DMS153 treated with DMSO at 0.1 percent for 48 hours (cell line): ENCODE data around the gene USP17L11.
"Not testable (repeated sequence)": the region's sequence is repeated elsewhere in the genome, so short reads cannot be mapped to it uniquely, and the experiment has no call there.

Source experiments
- DNase-seq: peaks from one replicate; lab custom pipeline; 2025; ENCODE audit not compliant: unreplicated experiment; lab: John Stamatoyannopoulos, UW

USP17L11 gene

DNA sequence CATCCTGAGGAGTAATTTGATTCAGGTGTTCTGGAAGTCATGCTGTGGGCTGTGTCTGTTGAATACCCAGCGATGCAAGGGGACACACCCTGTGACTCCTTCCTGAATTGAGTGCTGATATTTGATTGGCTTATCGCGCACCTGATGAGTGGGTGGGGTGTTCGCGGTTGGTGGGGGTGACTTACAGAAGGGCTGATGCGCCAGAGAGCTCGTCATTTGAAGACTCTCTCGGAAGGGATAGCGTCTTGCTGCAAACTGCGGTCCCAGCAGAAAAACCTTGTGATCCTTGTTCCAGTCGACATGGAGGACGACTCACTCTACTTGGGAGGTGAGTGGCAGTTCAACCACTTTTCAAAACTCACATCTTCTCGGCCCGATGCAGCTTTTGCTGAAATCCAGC is at the start of gene USP17L11:
Gene USP17L11 (plus strand): TSS at position 301 of the 400 bp plus-strand sequence. CDS start 0 bp downstream, at position 301.
- DNase-seq = not testable (repeated sequence)

GRCh38 chr4:9165990-9166389 is 49.2 kb upstream of the USP17L11 start:
- DNase-seq = not testable (repeated sequence)

- not testable (repeated sequence) for DNase-seq
These were observed 45.3 kb upstream of the USP17L11 start, which contains the start of gene FAM90A26 for GRCh38 chr4:9169791-9170459. Gene FAM90A26 (plus strand): TSS chr4:9170409. CDS start chr4:9173173, 2,764 bp downstream.

DNA sequence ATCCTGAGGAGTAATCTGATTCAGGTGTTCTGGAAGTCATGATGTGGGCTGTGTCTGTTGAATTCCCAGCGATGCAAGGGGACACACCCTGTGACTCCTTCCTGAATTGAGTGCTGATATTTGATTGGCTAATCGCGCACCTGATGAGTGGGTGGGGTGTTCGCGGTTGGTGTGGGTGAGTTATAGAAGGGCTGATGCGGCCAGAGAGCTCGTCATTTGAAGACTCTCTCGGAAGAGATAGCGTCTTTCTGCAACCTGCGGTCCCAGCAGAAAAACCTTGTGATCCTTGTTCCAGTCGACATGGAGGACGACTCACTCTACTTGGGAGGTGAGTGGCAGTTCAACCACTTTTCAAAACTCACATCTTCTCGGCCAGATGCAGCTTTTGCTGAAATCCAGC is 4.8 kb upstream of the USP17L11 start, which contains the start of gene USP17L10:
Gene USP17L10 (plus strand): TSS at position 301 of the 400 bp plus-strand sequence. CDS start 0 bp downstream, at position 301.
- not testable (repeated sequence) for DNase-seq

DNA sequence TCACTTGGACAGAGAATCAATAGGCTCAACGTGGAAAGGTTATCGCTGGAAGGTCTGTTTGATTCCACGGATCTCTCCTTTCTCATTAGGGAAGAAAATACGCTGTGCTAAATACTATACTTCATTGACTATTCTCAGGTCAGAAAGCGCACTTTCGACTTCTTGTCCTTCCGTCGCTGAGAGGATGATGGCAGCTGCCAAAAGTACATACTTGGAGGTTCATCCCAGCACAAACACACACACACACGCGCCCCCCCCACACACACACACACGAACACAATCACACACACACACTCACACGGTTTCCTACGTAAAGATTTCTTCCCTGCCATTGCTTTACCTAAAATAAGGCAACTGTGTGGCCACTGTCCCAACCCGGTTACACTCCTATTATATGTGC is 504 bp upstream of the USP17L11 start:
- DNase-seq = not testable (repeated sequence)

DNA sequence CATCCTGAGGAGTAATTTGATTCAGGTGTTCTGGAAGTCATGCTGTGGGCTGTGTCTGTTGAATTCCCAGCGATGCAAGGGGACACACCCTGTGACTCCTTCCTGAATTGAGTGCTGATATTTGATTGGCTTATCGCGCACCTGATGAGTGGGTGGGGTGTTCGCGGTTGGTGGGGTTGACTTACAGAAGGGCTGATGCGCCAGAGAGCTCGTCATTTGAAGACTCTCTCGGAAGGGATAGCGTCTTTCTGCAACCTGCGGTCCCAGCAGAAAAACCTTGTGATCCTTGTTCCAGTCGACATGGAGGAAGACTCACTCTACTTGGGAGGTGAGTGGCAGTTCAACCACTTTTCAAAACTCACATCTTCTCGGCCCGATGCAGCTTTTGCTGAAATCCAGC is 4.6 kb downstream of the USP17L11 start, which contains the start of gene USP17L12:
Gene USP17L12 (plus strand): TSS at position 301 of the 400 bp plus-strand sequence. CDS start 0 bp downstream, at position 301.
- not testable (repeated sequence) for DNase-seq

DNA sequence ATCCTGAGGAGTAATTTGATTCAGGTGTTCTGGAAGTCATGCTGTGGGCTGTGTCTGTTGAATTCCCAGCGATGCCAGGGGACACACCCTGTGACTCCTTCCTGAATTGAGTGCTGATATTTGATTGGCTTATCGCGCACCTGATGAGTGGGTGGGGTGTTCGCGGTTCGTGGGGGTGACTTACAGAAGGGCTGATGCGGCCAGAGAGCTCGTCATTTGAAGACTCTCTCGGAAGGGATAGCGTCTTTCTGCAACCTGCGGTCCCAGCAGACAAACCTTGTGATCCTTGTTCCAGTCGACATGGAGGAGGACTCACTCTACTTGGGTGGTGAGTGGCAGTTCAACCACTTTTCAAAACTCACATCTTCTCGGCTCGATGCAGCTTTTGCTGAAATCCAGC is 9.4 kb downstream of the USP17L11 start, which contains the start of gene USP17L13:
Gene USP17L13 (plus strand): TSS at position 301 of the 400 bp plus-strand sequence. CDS start 0 bp downstream, at position 301.
- DNase-seq = not testable (repeated sequence)

DNA sequence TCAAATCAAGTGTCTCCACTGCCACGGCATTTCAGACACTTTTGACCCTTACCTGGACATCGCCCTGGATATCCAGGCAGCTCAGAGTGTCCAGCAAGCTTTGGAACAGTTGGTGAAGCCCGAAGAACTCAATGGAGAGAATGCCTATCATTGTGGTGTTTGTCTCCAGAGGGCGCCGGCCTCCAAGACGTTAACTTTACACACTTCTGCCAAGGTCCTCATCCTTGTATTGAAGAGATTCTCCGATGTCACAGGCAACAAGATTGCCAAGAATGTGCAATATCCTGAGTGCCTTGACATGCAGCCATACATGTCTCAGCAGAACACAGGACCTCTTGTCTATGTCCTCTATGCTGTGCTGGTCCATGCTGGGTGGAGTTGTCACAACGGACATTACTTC is 15.0 kb downstream of the USP17L11 start:
- not testable (repeated sequence) for DNase-seq

- DNase-seq = not testable (repeated sequence)
These were observed 18.9 kb downstream of the USP17L11 start, which contains the start of gene USP17L15 for GRCh38 chr4:9234085-9234484. Gene USP17L15 (plus strand): TSS chr4:9234385. CDS start chr4:9234385, 0 bp downstream.

GRCh38 chr4:9238461-9238860 is 23.3 kb downstream of the USP17L11 start:
- not testable (repeated sequence) for DNase-seq

- DNase-seq = not testable (repeated sequence)
These were observed 28.4 kb downstream of the USP17L11 start, which contains the start of gene USP17L17 for GRCh38 chr4:9243579-9243978. Gene USP17L17 (plus strand): TSS chr4:9243879. CDS start chr4:9243879, 0 bp downstream.

- not testable (repeated sequence) for DNase-seq
These were observed 32.9 kb downstream of the USP17L11 start, which contains the start of gene USP17L18 for GRCh38 chr4:9247953-9248680. Gene USP17L18 (plus strand): TSS chr4:9248630. CDS start chr4:9248630, 0 bp downstream.

- DNase-seq = not testable (repeated sequence)
These were observed 37.9 kb downstream of the USP17L11 start, which contains the start of gene USP17L19 for GRCh38 chr4:9253078-9253477. Gene USP17L19 (plus strand): TSS chr4:9253378. CDS start chr4:9253378, 0 bp downstream.

- DNase-seq = not testable (repeated sequence)
These were observed 42.6 kb downstream of the USP17L11 start, which contains the start of gene USP17L20 for GRCh38 chr4:9257824-9258223. Gene USP17L20 (plus strand): TSS chr4:9258124. CDS start chr4:9258124, 0 bp downstream.

GRCh38 chr4:9262572-9262971 is 47.4 kb downstream of the USP17L11 start, which contains the start of gene USP17L21:
Gene USP17L21 (plus strand): TSS chr4:9262872. CDS start chr4:9262872, 0 bp downstream.
- DNase-seq = not testable (repeated sequence)
